H1 (cell line): Measurements from ENCODE around the gene USH2A.

ENCODE experiments used
- ASH2L ChIP-seq: fragments of 200-600, 300-600 bp; sonication (generic); IDR thresholded peaks from one replicate; pipeline ENCODE4 v1.7.1; 2017; ENCODE audit warnings: low read length
- CHD1 ChIP-seq: IDR thresholded peaks from 2 replicates; pipeline ENCODE4 v1.6.1; 2012; ENCODE audit warnings: low read depth, low read length, improper control_type of control experiment
- EP300 ChIP-seq, 2 experiments: IDR thresholded peaks; 1 replicate in 1 of 2; 2 replicates in 1 of 2; pipeline ENCODE4 v1.6.1; 2011 to 2012; ENCODE audit warnings: low read depth in 2 of 2, low read length in 2 of 2, mild to moderate bottlenecking in 2 of 2, borderline replicate concordance in 1 of 2, inconsistent platforms in 1 of 2, moderate library complexity in 1 of 2
- EZH2 ChIP-seq: fragments of 200-600 bp; sonication (generic); IDR thresholded peaks from 2 replicates; pipeline ENCODE4 v1.7.1; 2012; ENCODE audit warnings: low read depth, mild to moderate bottlenecking, moderate library complexity, low read length, inconsistent platforms; ENCODE audit not compliant: severe bottlenecking
- FOSL1 ChIP-seq: IDR thresholded peaks from 2 replicates; pipeline ENCODE4 v1.6.1; 2011; ENCODE audit warnings: mild to moderate bottlenecking, low read depth, low read length, moderate library complexity; ENCODE audit not compliant: insufficient read depth
- JUN ChIP-seq: IDR thresholded peaks from 2 replicates; pipeline ENCODE4 v1.6.1; 2011; ENCODE audit warnings: low read depth, mild to moderate bottlenecking, improper control_type of control experiment, low read length
- KDM4A ChIP-seq: IDR thresholded peaks from one replicate; pipeline ENCODE4 v1.7.1; 2012; ENCODE audit warnings: low read depth, mild to moderate bottlenecking, moderate library complexity, low read length, inconsistent platforms; ENCODE audit not compliant: severe bottlenecking
- POLR2A ChIP-seq, 2 experiments: IDR thresholded peaks; 1 replicate in 1 of 2; 2 replicates in 1 of 2; pipeline ENCODE4 v1.6.1; 2011; ENCODE audit warnings: low read depth in 2 of 2, low read length in 2 of 2, mild to moderate bottlenecking in 2 of 2; ENCODE audit errors: control extremely low read depth in 1 of 2
- SUZ12 ChIP-seq: fragments of 200-600 bp; sonication (generic); IDR thresholded peaks from 2 replicates; pipeline ENCODE4 v1.6.1; 2012; ENCODE audit warnings: mild to moderate bottlenecking, inconsistent platforms, low read length, moderate library complexity, mixed read lengths
- ZNF274 ChIP-seq: IDR thresholded peaks from 2 replicates; pipeline ENCODE4 v1.7.0; 2012; ENCODE audit warnings: low read length, borderline replicate concordance; ENCODE audit errors: extremely low read depth
- TF ChIP-seq, protein P1 (sequence below), 3 experiments: IDR thresholded peaks; 1 replicate in 2 of 3; 2 replicates in 1 of 3; pipeline versions ENCODE4 v1.5.1 to v1.6.1; 2011; ENCODE audit warnings: low read length in 3 of 3, mild to moderate bottlenecking in 3 of 3, inconsistent platforms in 2 of 3, low read depth in 1 of 3, moderate library complexity in 1 of 3; ENCODE audit not compliant: insufficient read depth in 1 of 3; ENCODE audit errors: control extremely low read depth in 1 of 3

DNA sequence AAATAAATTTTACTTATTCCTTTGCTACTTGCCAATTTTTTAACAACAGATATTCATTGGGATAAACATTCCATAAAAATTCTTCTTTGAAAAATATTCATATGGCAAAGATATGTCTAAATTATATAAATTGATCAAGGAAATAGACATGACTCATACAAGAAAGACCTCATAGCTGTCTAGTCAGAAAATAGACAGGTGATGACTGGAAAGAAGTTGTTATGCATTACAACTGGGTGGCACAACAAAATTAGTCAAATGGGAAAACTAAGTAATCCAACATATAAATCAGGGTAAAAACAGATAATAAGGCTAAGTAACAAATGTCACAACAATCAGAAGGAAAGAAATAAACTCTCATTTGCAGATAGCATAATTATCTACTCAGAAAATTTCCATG is 92.0 kb downstream of the USH2A start:
- TF ChIP-seq POLR2A (IDR thresholded peaks at IDR 0.05; ENCODE audit: control extremely low read depth in 1 of 2, low read depth in 2 of 2, low read length in 2 of 2): no peak
- no peak for TF ChIP-seq SUZ12
- TF ChIP-seq EP300 (IDR thresholded peaks at IDR 0.05; ENCODE audit: borderline replicate concordance in 1 of 2, low read depth in 2 of 2, low read length in 2 of 2): no peak
- no peak for TF ChIP-seq EZH2
- TF ChIP-seq, protein P1, sequence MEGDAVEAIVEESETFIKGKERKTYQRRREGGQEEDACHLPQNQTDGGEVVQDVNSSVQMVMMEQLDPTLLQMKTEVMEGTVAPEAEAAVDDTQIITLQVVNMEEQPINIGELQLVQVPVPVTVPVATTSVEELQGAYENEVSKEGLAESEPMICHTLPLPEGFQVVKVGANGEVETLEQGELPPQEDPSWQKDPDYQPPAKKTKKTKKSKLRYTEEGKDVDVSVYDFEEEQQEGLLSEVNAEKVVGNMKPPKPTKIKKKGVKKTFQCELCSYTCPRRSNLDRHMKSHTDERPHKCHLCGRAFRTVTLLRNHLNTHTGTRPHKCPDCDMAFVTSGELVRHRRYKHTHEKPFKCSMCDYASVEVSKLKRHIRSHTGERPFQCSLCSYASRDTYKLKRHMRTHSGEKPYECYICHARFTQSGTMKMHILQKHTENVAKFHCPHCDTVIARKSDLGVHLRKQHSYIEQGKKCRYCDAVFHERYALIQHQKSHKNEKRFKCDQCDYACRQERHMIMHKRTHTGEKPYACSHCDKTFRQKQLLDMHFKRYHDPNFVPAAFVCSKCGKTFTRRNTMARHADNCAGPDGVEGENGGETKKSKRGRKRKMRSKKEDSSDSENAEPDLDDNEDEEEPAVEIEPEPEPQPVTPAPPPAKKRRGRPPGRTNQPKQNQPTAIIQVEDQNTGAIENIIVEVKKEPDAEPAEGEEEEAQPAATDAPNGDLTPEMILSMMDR (IDR thresholded peaks at IDR 0.05; ENCODE audit: control extremely low read depth in 1 of 3, insufficient read depth in 1 of 3, low read depth in 1 of 3, low read length in 3 of 3): no peak
- no peak for TF ChIP-seq FOSL1
- no peak for TF ChIP-seq ZNF274
- no peak for TF ChIP-seq CHD1
- no peak for TF ChIP-seq ASH2L
- TF ChIP-seq JUN: no peak
- TF ChIP-seq KDM4A: no peak
